NCI-H446 (cell line): Measurements from ENCODE around the gene PKDCC.
"Not testable (repeated sequence)": the region's sequence is repeated elsewhere in the genome, so short reads cannot be mapped to it uniquely, and the experiment has no call there.

Source experiments
- DNase-seq, 2 experiments: peaks; one replicate each; lab custom pipeline; 2025; lab: John Stamatoyannopoulos, UW

The PKDCC gene

GRCh38 chr2:42030829-42031228 lies 17.0 kb upstream of the PKDCC start:
- no peak for DNase-seq

- DNase-seq = no peak
These were observed 16.3 kb upstream of the PKDCC start for GRCh38 chr2:42031281-42032223.

GRCh38 chr2:42032224-42032620 lies 15.6 kb upstream of the PKDCC start:
- DNase-seq = no peak

GRCh38 chr2:42032745-42033144 lies 15.1 kb upstream of the PKDCC start:
- no peak for DNase-seq

- not testable (repeated sequence) for DNase-seq
These were observed 13.7 kb upstream of the PKDCC start for GRCh38 chr2:42034096-42034495.

GRCh38 chr2:42035241-42035640 lies 12.6 kb upstream of the PKDCC start:
- DNase-seq = no peak

GRCh38 chr2:42036413-42036812 lies 11.4 kb upstream of the PKDCC start:
- no peak for DNase-seq

- DNase-seq = no peak
These were observed 10.9 kb upstream of the PKDCC start for GRCh38 chr2:42036940-42037339.

GRCh38 chr2:42040643-42041278 lies 7.1 kb upstream of the PKDCC start:
- no peak for DNase-seq

- DNase-seq = no peak
These were observed 6.3 kb upstream of the PKDCC start for GRCh38 chr2:42041377-42042127.

GRCh38 chr2:42042631-42043355 lies 5.0 kb upstream of the PKDCC start:
- no peak for DNase-seq

GRCh38 chr2:42043789-42044394 lies 3.9 kb upstream of the PKDCC start:
- DNase-seq = no peak

- DNase-seq = no peak
These were observed 2.9 kb upstream of the PKDCC start for GRCh38 chr2:42044939-42045338.

- no peak for DNase-seq
These were observed 2.5 kb upstream of the PKDCC start for GRCh38 chr2:42045352-42045751.

- peak in 1 of 2 experiments; percentile 15 for DNase-seq
These were observed 1.7 kb upstream of the PKDCC start for GRCh38 chr2:42045848-42046748.

GRCh38 chr2:42046819-42047487 lies 868 bp upstream of the PKDCC start:
- no peak for DNase-seq

- DNase-seq = no peak
These were observed 739 bp downstream of the PKDCC start for GRCh38 chr2:42048299-42049220.

- no peak for DNase-seq
These were observed 1.6 kb downstream of the PKDCC start for GRCh38 chr2:42049221-42050009.
